GM23338 (cell line): ENCODE results near the gene NECAP2.

Experiments
- CREB1 ChIP-seq: fragments of 250-450 bp; sonication (Bioruptor Pico); IDR thresholded peaks from 2 replicates; pipeline ENCODE4 v1.5.0; 2020; ENCODE audit warnings: low read depth, mild to moderate bottlenecking, moderate library complexity
- EZH2 ChIP-seq: fragments of 200-600 bp; sonication (generic); IDR thresholded peaks from one replicate; pipeline ENCODE4 v1.8.0; 2017; ENCODE audit warnings: antibody characterized with exemption, mild to moderate bottlenecking, low read depth; ENCODE audit not compliant: unreplicated experiment
- EZH2phosphoT487 ChIP-seq: fragments of 200-600 bp; sonication (generic); IDR thresholded peaks from one replicate; pipeline ENCODE4 v1.8.1; 2018; ENCODE audit warnings: antibody characterized with exemption; ENCODE audit not compliant: unreplicated experiment
- POLR2AphosphoS5 ChIP-seq: IDR thresholded peaks from 2 replicates; pipeline ENCODE4 v1.6.1; 2016; ENCODE audit warnings: antibody characterized with exemption, low read depth
- ZNF114 ChIP-seq: fragments of 250-450 bp; sonication (Bioruptor Pico); IDR thresholded peaks from 2 replicates; pipeline ENCODE4 v1.5.0; 2020; ENCODE audit warnings: mild to moderate bottlenecking, moderate library complexity
- TF ChIP-seq, protein P1 (sequence below), 2 experiments: fragments of 200-600 bp in 1 of 2; sonication (generic) in 1 of 2; conservative IDR thresholded peaks; 2 replicates each; pipeline versions ENCODE4 v1.5.1 to v1.6.1; 2016 to 2017; ENCODE audit warnings: antibody characterized with exemption in 2 of 2, low read depth in 2 of 2, mild to moderate bottlenecking in 2 of 2, moderate library complexity in 1 of 2

DNA sequence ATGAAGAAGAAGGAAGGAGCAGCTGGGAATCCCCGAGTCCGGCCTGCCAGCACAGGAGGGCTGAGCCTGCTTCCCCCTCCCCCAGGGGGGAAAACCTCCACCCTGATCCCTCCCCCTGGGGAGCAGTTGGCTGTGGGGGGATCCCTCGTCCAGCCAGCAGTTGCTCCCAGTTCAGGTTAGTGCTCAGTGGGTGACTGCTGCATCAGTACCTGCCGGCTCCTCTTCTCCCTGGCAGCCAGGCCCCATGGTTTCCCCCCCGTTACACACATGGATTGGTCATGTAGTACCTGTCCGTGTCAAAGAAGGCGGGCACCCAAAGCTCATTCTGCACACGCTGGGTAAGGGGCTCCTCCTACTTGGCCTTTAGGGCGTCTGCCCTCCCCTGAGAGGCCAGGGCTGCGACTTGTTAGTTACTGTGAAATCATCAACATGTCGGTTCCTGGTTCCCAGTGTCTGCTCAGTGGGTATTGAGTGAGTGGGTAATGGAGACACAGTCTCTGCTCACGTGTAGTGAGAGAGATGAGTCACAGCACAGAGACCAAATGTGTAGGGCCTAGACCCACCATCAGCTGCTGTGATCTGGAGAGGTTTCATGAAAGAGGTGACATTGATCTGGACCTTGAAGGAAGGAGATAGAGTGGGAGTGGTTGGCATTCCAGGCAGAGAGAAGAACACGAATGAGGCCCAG is 11.5 kb downstream of the NECAP2 start:
- TF ChIP-seq, protein P1, sequence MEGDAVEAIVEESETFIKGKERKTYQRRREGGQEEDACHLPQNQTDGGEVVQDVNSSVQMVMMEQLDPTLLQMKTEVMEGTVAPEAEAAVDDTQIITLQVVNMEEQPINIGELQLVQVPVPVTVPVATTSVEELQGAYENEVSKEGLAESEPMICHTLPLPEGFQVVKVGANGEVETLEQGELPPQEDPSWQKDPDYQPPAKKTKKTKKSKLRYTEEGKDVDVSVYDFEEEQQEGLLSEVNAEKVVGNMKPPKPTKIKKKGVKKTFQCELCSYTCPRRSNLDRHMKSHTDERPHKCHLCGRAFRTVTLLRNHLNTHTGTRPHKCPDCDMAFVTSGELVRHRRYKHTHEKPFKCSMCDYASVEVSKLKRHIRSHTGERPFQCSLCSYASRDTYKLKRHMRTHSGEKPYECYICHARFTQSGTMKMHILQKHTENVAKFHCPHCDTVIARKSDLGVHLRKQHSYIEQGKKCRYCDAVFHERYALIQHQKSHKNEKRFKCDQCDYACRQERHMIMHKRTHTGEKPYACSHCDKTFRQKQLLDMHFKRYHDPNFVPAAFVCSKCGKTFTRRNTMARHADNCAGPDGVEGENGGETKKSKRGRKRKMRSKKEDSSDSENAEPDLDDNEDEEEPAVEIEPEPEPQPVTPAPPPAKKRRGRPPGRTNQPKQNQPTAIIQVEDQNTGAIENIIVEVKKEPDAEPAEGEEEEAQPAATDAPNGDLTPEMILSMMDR (conservative IDR thresholded peaks at IDR 0.05; ENCODE audit: low read depth in 2 of 2): no peak
- TF ChIP-seq EZH2: no peak
- no peak for TF ChIP-seq ZNF114 (CRISPR knock-in tag)
- TF ChIP-seq EZH2phosphoT487: no peak
- TF ChIP-seq CREB1: no peak
- no peak for TF ChIP-seq POLR2AphosphoS5
